ENCODE results near the gene SPIRE1. TPM values are rescaled to one million over a fixed set of nuclear protein-coding genes. Genes with fewer than 3 reads are reported as not detected.

Gene SPIRE1
- total RNA-seq = 50.7 and 54.3 TPM in 2 replicates

GRCh38 chr18:12657684-12658425 is at the start of gene SPIRE1:
TSS of gene SPIRE1 (minus strand) at chr18:12658107. CDS start at chr18:12657866, 241 bp downstream.

DNA sequence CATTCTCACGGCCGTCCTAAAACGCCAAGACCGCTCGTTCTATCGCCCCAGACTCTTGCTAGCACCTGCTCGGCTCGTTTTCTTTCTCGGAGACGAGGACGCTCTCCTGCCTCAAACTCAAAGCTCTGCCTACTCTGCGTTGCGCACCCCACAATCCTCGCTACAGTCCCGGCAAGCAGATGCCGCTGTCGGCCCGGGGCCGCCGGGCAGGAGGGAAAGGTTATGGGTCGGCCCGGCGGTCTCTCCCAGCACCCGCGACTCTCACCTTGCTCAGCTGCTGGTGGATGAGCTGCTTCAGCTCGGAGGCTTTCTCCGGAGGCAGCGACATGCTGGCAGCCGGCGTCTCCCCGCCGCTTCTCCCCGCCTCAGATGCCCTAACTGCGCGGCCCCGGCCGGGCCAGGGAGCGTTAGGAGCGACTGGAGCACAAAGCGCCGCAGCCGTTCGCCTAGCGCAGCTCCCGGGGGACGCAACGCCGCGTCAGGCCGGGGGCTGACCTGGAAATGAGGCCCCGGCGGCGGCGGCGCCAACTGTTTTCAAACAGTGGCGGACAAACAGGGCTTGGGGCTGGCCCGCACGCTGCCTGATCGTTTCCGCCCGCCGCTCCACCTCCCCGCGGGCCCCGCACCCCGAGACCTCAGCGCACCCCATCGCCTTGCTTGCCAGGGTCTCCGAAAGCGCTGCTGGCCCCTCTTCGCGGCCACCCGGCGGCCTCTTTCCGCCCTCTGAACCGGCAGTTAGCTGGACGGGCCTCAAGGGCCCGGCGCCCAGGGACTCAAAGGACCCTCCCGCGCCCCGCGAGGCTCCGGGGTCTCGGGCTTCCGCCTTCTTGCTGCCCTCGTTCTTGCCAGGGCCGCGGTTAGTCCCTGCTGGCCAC is 44.6 kb upstream of the SPIRE1 start, which contains the start of the genes CEP76 and PSMG2:
CEP76 (minus strand) TSS at position 503 of the 875 bp plus-strand sequence; CDS start at position 328, 175 bp downstream.
PSMG2 (plus strand) TSS at position 822 of the 875 bp plus-strand sequence. CDS start 66 bp downstream, outside the sequence.

Small RNA genes within 50 kb of the gene (small RNA-seq; reads per million reads assigned to genes)
- not detected for gene RNU7-129P

Other genes starting within 250 kb of the SPIRE1 start
- gene CEP76, start 44.6 kb upstream of the SPIRE1 start, total RNA-seq = 8.6 and 9.0 TPM in 2 replicates
- 109 and 114 TPM in 2 replicates for gene PSMG2, start 44.9 kb upstream of the SPIRE1 start, total RNA-seq
- gene PTPN2, start 226.1 kb upstream of the SPIRE1 start, total RNA-seq = 47.1 and 61.5 TPM in 2 replicates

Measured in articular chondrocyte of knee joint (primary cell).